ENCODE measurements around the gene AGPAT2.

The AGPAT2 gene

GRCh38 chr9:136723362-136723976 lies 36.2 kb upstream of the AGPAT2 start:
- peaks cover 7% of the 10 kb centered on the region for H3K36me3 Mint-ChIP-seq
- H3K4me1 Mint-ChIP-seq (ENCODE audit: low read depth) = peaks cover 33% of the 10 kb centered on the region
- H3K27me3 Mint-ChIP-seq = no peaks in the 10 kb centered on the region
- no peaks in the 10 kb centered on the region for H3K9me3 Mint-ChIP-seq (ENCODE audit: low read depth)
- H3K27ac Mint-ChIP-seq = no peak overlapping the region
- peak overlapping the region; percentile 99 for H3K4me3 Mint-ChIP-seq

- H3K27me3 Mint-ChIP-seq = no peaks in the 10 kb centered on the region
- peaks cover 34% of the 10 kb centered on the region for H3K4me1 Mint-ChIP-seq (ENCODE audit: low read depth)
- H3K36me3 Mint-ChIP-seq = peaks cover 7% of the 10 kb centered on the region
- no peaks in the 10 kb centered on the region for H3K9me3 Mint-ChIP-seq (ENCODE audit: low read depth)
- H3K27ac Mint-ChIP-seq = peak overlapping the region; percentile 28
- H3K4me3 Mint-ChIP-seq = no peak overlapping the region
These were observed 35.7 kb upstream of the AGPAT2 start for GRCh38 chr9:136722969-136723356.

- H3K36me3 Mint-ChIP-seq = peaks cover 7% of the 10 kb centered on the region
- no peak overlapping the region for H3K27ac Mint-ChIP-seq
- no peaks in the 10 kb centered on the region for H3K9me3 Mint-ChIP-seq (ENCODE audit: low read depth)
- peaks cover 34% of the 10 kb centered on the region for H3K4me1 Mint-ChIP-seq (ENCODE audit: low read depth)
- no peaks in the 10 kb centered on the region for H3K27me3 Mint-ChIP-seq
- no peak overlapping the region for H3K4me3 Mint-ChIP-seq
These were observed 35.1 kb upstream of the AGPAT2 start for GRCh38 chr9:136722093-136722968.

GRCh38 chr9:136721339-136722092 lies 34.3 kb upstream of the AGPAT2 start:
- H3K9me3 Mint-ChIP-seq (ENCODE audit: low read depth) = no peaks in the 10 kb centered on the region
- H3K27ac Mint-ChIP-seq = no peak overlapping the region
- peaks cover 30% of the 10 kb centered on the region for H3K4me1 Mint-ChIP-seq (ENCODE audit: low read depth)
- peaks cover 2% of the 10 kb centered on the region for H3K36me3 Mint-ChIP-seq
- H3K4me3 Mint-ChIP-seq = no peak overlapping the region
- no peaks in the 10 kb centered on the region for H3K27me3 Mint-ChIP-seq

DNA sequence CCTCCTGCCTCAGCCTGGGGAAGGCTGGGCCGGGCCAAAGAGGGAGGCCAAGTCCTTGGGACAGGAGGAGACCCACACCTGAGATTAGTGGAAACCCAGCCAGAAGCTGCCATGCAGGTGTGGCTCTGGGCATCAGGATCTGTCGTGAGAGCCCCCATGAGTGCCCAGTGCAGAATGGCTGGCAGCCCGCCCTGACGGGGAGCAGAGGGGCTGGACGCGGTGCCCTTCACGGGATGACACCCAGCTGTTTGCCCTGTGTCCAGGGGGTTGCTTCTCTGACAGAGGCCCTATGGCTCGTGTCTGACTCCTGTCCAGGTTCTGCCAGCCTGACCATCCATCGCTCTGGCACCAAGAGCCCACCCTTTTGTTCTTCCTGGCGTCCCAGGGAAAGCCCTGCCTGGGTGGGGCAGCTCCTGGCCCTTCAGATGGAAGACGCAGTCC lies 33.7 kb upstream of the AGPAT2 start:
- no peaks in the 10 kb centered on the region for H3K36me3 Mint-ChIP-seq
- H3K9me3 Mint-ChIP-seq (ENCODE audit: low read depth) = no peaks in the 10 kb centered on the region
- no peak overlapping the region for H3K27ac Mint-ChIP-seq
- H3K27me3 Mint-ChIP-seq = peaks cover under 1% of the 10 kb centered on the region
- peaks cover 25% of the 10 kb centered on the region for H3K4me1 Mint-ChIP-seq (ENCODE audit: low read depth)
- no peak overlapping the region for H3K4me3 Mint-ChIP-seq

- Mint-ChIP-seq H3K27ac (no peak overlapping the region), H3K4me3 (no peak overlapping the region), H3K27me3 (peaks cover 3% of the 10 kb centered on the region), H3K36me3 (no peaks in the 10 kb centered on the region), H3K9me3 (ENCODE audit: low read depth) (no peaks in the 10 kb centered on the region), H3K4me1 (ENCODE audit: low read depth) (peaks cover 20% of the 10 kb centered on the region)
These were observed 33.1 kb upstream of the AGPAT2 start for GRCh38 chr9:136720251-136720897.

GRCh38 chr9:136719195-136719880 lies 32.1 kb upstream of the AGPAT2 start:
- peaks cover 15% of the 10 kb centered on the region for H3K4me1 Mint-ChIP-seq (ENCODE audit: low read depth)
- peaks cover 3% of the 10 kb centered on the region for H3K27me3 Mint-ChIP-seq
- no peaks in the 10 kb centered on the region for H3K36me3 Mint-ChIP-seq
- no peak overlapping the region for H3K4me3 Mint-ChIP-seq
- no peak overlapping the region for H3K27ac Mint-ChIP-seq
- no peaks in the 10 kb centered on the region for H3K9me3 Mint-ChIP-seq (ENCODE audit: low read depth)

DNA sequence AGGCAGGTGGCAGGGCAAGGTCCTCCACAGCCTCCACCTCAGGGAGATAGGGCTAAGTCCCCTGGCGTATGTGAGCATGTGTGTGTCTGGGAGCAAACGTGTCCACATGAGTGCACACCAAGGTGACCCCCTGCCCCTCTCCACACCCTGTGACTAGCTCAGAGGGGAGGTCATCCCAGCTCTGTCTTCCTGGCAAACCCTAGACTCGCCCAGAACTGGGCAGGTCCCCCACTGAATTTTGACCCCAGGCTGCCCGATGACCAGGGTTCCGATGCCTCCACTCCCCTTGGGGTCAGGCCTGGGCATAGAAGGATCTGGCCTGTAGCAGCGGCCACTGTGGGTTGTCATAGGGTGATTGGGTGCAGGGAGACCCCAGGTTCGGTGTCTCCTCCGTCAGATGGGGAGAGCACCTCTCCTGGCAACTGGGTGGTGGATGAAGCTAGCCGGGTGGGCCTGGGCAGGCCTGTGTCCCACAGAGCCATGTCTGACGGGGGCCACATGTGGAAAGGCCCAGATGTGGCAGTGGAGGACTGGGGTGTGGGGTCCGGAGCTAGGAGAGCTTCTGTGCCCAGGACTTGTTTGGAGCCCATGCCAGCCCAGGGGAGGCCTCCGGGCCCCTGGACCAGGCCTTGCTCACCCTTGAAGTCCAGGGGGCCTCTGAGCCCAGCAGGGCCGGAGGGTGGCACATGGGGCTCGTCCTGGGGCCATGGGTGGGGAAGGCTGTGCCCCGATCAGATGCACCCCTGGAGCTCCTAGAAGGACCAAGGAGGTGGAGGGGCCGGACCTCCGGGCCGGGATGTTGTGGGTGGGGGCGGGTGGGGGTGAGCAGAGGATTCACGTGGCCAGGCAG lies 31.3 kb upstream of the AGPAT2 start:
- Mint-ChIP-seq H3K27me3 (peaks cover 3% of the 10 kb centered on the region), H3K4me1 (ENCODE audit: low read depth) (peaks cover 10% of the 10 kb centered on the region), H3K27ac (no peak overlapping the region), H3K36me3 (no peaks in the 10 kb centered on the region), H3K9me3 (ENCODE audit: low read depth) (no peaks in the 10 kb centered on the region), H3K4me3 (no peak overlapping the region)

GRCh38 chr9:136717399-136717798 lies 30.1 kb upstream of the AGPAT2 start:
- no peaks in the 10 kb centered on the region for H3K9me3 Mint-ChIP-seq (ENCODE audit: low read depth)
- H3K36me3 Mint-ChIP-seq = no peaks in the 10 kb centered on the region
- no peak overlapping the region for H3K27ac Mint-ChIP-seq
- no peak overlapping the region for H3K4me3 Mint-ChIP-seq
- H3K4me1 Mint-ChIP-seq (ENCODE audit: low read depth) = peaks cover 10% of the 10 kb centered on the region
- H3K27me3 Mint-ChIP-seq = peaks cover 3% of the 10 kb centered on the region

DNA sequence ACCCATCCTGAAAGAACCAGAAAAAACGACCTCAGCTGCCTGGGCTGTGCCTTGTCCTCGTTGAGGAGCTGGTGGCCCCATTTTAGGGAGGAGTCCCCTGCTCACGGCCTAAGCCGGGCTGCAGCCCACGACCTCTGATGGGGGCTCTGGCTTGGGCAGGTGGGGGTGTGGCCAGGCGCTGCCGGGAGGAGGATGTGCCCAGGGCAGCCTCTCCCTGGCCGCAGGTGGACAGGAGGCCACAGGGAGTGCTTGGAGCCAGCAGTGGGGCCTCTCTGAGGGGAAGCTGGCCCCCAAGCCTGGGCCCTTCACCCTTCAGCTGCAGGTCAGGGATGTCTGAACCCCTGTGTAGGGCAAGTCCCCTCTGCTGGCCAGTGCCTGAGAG lies 27.6 kb upstream of the AGPAT2 start:
- Mint-ChIP-seq H3K27me3 (peaks cover 7% of the 10 kb centered on the region), H3K4me3 (no peak overlapping the region), H3K36me3 (no peaks in the 10 kb centered on the region), H3K27ac (no peak overlapping the region), H3K9me3 (ENCODE audit: low read depth) (no peaks in the 10 kb centered on the region), H3K4me1 (ENCODE audit: low read depth) (peaks cover 8% of the 10 kb centered on the region)

GRCh38 chr9:136714096-136714892 lies 27.0 kb upstream of the AGPAT2 start:
- peaks cover 7% of the 10 kb centered on the region for H3K27me3 Mint-ChIP-seq
- no peaks in the 10 kb centered on the region for H3K9me3 Mint-ChIP-seq (ENCODE audit: low read depth)
- peaks cover 7% of the 10 kb centered on the region for H3K4me1 Mint-ChIP-seq (ENCODE audit: low read depth)
- no peak overlapping the region for H3K27ac Mint-ChIP-seq
- H3K36me3 Mint-ChIP-seq = no peaks in the 10 kb centered on the region
- peak overlapping the region; percentile 13 for H3K4me3 Mint-ChIP-seq

DNA sequence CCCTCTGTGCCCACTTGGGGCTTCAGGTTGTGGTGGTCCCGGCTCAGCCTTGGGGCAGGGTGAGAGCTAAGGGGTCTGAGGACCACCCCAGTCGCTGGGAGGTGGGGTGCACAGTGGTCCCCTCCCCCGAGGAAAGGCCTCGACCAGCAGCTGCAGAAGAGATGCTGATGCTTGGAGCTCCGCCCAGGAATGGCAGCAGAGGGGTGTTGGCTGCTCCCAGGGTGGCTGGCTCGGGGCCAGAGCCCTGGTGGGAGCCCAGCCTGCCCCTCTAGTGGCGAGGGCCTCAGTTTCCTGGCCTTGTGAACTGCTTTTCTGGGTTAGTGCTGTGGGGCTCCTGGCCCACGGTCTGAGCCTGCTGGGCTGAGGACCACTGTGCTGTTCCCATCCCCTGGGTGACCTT lies 26.3 kb upstream of the AGPAT2 start:
- Mint-ChIP-seq H3K9me3 (ENCODE audit: low read depth) (no peaks in the 10 kb centered on the region), H3K36me3 (no peaks in the 10 kb centered on the region), H3K27ac (no peak overlapping the region), H3K27me3 (peaks cover 7% of the 10 kb centered on the region), H3K4me1 (ENCODE audit: low read depth) (peaks cover 5% of the 10 kb centered on the region), H3K4me3 (peak overlapping the region; percentile 13)

Measured in activated naive CD8-positive, alpha-beta T cell (primary cell).